Retinal pigment epithelial cell (primary cell): ENCODE results near the gene EVI2A.

Source experiments
- DNase-seq: peaks from one replicate; pipeline ENCODE4 v3.0.0-alpha.2; 2010; ENCODE audit warnings: low read depth
- H3K4me3 ChIP-seq: 2 replicates; pipeline ENCODE4 v1.5.1; 2011; ENCODE audit warnings: mild to moderate bottlenecking, low read length, control low read depth, moderate library complexity
- CTCF ChIP-seq: conservative IDR thresholded peaks from 2 replicates; pipeline ENCODE4 v1.5.1; 2011; ENCODE audit warnings: low read depth, low read length, control low read depth, inconsistent platforms

Gene EVI2A

GRCh38 chr17:31321481-31321880 is at the start of gene EVI2A:
Gene EVI2A (minus strand): TSS chr17:31321622. CDS start chr17:31319013, 2,609 bp downstream.
- TF ChIP-seq CTCF, result no peak
- peak; percentile 23 for DNase-seq
- no peak within 1 kb of the TSS for H3K4me3 ChIP-seq

- no peak for TF ChIP-seq CTCF
- no peak for DNase-seq
- H3K4me3 ChIP-seq, result no peak overlapping the region
Observed at GRCh38 chr17:31369266-31369665, 47.8 kb upstream of the EVI2A start.

GRCh38 chr17:31366088-31366487 is 44.7 kb upstream of the EVI2A start:
- DNase-seq, result no peak
- H3K4me3 ChIP-seq, result no peak overlapping the region
- no peak for TF ChIP-seq CTCF

GRCh38 chr17:31364012-31364411 is 42.6 kb upstream of the EVI2A start:
- no peak for DNase-seq
- H3K4me3 ChIP-seq, result no peak overlapping the region
- TF ChIP-seq CTCF, result no peak

- no peak for TF ChIP-seq CTCF
- DNase-seq, result no peak
- no peak overlapping the region for H3K4me3 ChIP-seq
Observed at GRCh38 chr17:31357839-31358394, 36.5 kb upstream of the EVI2A start.

GRCh38 chr17:31357091-31357490 is 35.7 kb upstream of the EVI2A start:
- DNase-seq, result no peak
- no peak for TF ChIP-seq CTCF
- H3K4me3 ChIP-seq, result no peak overlapping the region

- no peak overlapping the region for H3K4me3 ChIP-seq
- TF ChIP-seq CTCF, result no peak
- no peak for DNase-seq
Observed at GRCh38 chr17:31355935-31356334, 34.5 kb upstream of the EVI2A start.
